GM12873 (cell line): Measurements from ENCODE around the gene SLC22A12.

Source experiments
- CTCF ChIP-seq: IDR thresholded peaks from 2 replicates; pipeline ENCODE4 v1.5.1; 2012; ENCODE audit warnings: low read depth, mild to moderate bottlenecking, moderate library complexity, low read length, control low read depth; ENCODE audit not compliant: insufficient read depth; ENCODE audit errors: missing control alignments

Gene SLC22A12

GRCh38 chr11:64582885-64583284 is 8.1 kb upstream of the SLC22A12 start:
- TF ChIP-seq CTCF, result no peak

GRCh38 chr11:64583296-64584262 is 7.4 kb upstream of the SLC22A12 start:
- no peak for TF ChIP-seq CTCF

- no peak for TF ChIP-seq CTCF
Observed at GRCh38 chr11:64585150-64585549, 5.9 kb upstream of the SLC22A12 start.

- TF ChIP-seq CTCF, result no peak
Observed at GRCh38 chr11:64586366-64586765, 4.7 kb upstream of the SLC22A12 start.

- TF ChIP-seq CTCF, result no peak
Observed at GRCh38 chr11:64588701-64589100, 2.3 kb upstream of the SLC22A12 start.

- no peak for TF ChIP-seq CTCF
Observed at GRCh38 chr11:64591257-64592233, 525 bp downstream of the SLC22A12 start.

- TF ChIP-seq CTCF, result no peak
Observed at GRCh38 chr11:64592234-64592615, 1.2 kb downstream of the SLC22A12 start.
